ENCODE results near the gene SAMD11.

The SAMD11 gene

GRCh38 chr1:967466-968343 is 44.0 kb downstream of the SAMD11 start:
- TF ChIP-seq SPI1 (IDR thresholded peaks at IDR 0.05; ENCODE audit: low read depth, low read length) (no peak), POLR2AphosphoS5 (IDR thresholded peaks at IDR 0.05; ENCODE audit: low read depth, low read length) (no peak), POLR2A (IDR thresholded peaks at IDR 0.05; ENCODE audit: low read depth, low read length) (no peak), PAX5 (IDR thresholded peaks at IDR 0.05; ENCODE audit: insufficient read depth, low read length, severe bottlenecking) (no peak), POU2F2 (IDR thresholded peaks at IDR 0.05; ENCODE audit: low read depth, low read length) (no peak), TAF1 (IDR thresholded peaks at IDR 0.05; ENCODE audit: low read depth, low read length) (no peak)
- DNase-seq (ENCODE audit: insufficient read length, low spot score) = no peak
- FAIRE-seq = no peak

- FAIRE-seq = peak; percentile 81
- TF ChIP-seq TAF1 (IDR thresholded peaks at IDR 0.05; ENCODE audit: low read depth, low read length) (no peak), POU2F2 (IDR thresholded peaks at IDR 0.05; ENCODE audit: low read depth, low read length) (no peak), SPI1 (IDR thresholded peaks at IDR 0.05; ENCODE audit: low read depth, low read length) (no peak), PAX5 (IDR thresholded peaks at IDR 0.05; ENCODE audit: insufficient read depth, low read length, severe bottlenecking) (no peak), POLR2A (IDR thresholded peaks at IDR 0.05; ENCODE audit: low read depth, low read length) (no peak), POLR2AphosphoS5 (IDR thresholded peaks at IDR 0.05; ENCODE audit: low read depth, low read length) (no peak)
Observed at GRCh38 chr1:969260-969855, 45.6 kb downstream of the SAMD11 start.

GRCh38 chr1:970242-970972 is 46.7 kb downstream of the SAMD11 start:
- TF ChIP-seq PAX5 (IDR thresholded peaks at IDR 0.05; ENCODE audit: insufficient read depth, low read length, severe bottlenecking) (no peak), POLR2AphosphoS5 (IDR thresholded peaks at IDR 0.05; ENCODE audit: low read depth, low read length) (no peak), TAF1 (IDR thresholded peaks at IDR 0.05; ENCODE audit: low read depth, low read length) (no peak), POLR2A (IDR thresholded peaks at IDR 0.05; ENCODE audit: low read depth, low read length) (no peak), SPI1 (IDR thresholded peaks at IDR 0.05; ENCODE audit: low read depth, low read length) (no peak), POU2F2 (IDR thresholded peaks at IDR 0.05; ENCODE audit: low read depth, low read length) (no peak)
- no peak for FAIRE-seq
- no peak for DNase-seq (ENCODE audit: insufficient read length, low spot score)

More at GRCh38 chr1:969260-969855, 45.6 kb downstream of the SAMD11 start:
- DNase-seq (ENCODE audit: insufficient read length, low spot score) = no peak

- FAIRE-seq = no peak
- TF ChIP-seq PAX5 (IDR thresholded peaks at IDR 0.05; ENCODE audit: insufficient read depth, low read length, severe bottlenecking) = no peak
- no peak for TF ChIP-seq POLR2AphosphoS5 (IDR thresholded peaks at IDR 0.05; ENCODE audit: low read depth, low read length)
- no peak for TF ChIP-seq POLR2A (IDR thresholded peaks at IDR 0.05; ENCODE audit: low read depth, low read length)
- TF ChIP-seq SPI1 (IDR thresholded peaks at IDR 0.05; ENCODE audit: low read depth, low read length) = no peak
- no peak for TF ChIP-seq TAF1 (IDR thresholded peaks at IDR 0.05; ENCODE audit: low read depth, low read length)
- no peak for TF ChIP-seq POU2F2 (IDR thresholded peaks at IDR 0.05; ENCODE audit: low read depth, low read length)
Observed at GRCh38 chr1:970973-971730, 47.4 kb downstream of the SAMD11 start.

GRCh38 chr1:971751-972506 is 48.2 kb downstream of the SAMD11 start:
- FAIRE-seq = no peak
- no peak for DNase-seq (ENCODE audit: insufficient read length, low spot score)
- TF ChIP-seq PAX5 (IDR thresholded peaks at IDR 0.05; ENCODE audit: insufficient read depth, low read length, severe bottlenecking) (no peak), POLR2AphosphoS5 (IDR thresholded peaks at IDR 0.05; ENCODE audit: low read depth, low read length) (no peak), TAF1 (IDR thresholded peaks at IDR 0.05; ENCODE audit: low read depth, low read length) (no peak), POU2F2 (IDR thresholded peaks at IDR 0.05; ENCODE audit: low read depth, low read length) (no peak), POLR2A (IDR thresholded peaks at IDR 0.05; ENCODE audit: low read depth, low read length) (no peak), SPI1 (IDR thresholded peaks at IDR 0.05; ENCODE audit: low read depth, low read length) (no peak)

More at GRCh38 chr1:970973-971730, 47.4 kb downstream of the SAMD11 start:
- no peak for DNase-seq (ENCODE audit: insufficient read length, low spot score)

- no peak for TF ChIP-seq SPI1 (IDR thresholded peaks at IDR 0.05; ENCODE audit: low read depth, low read length)
- no peak for TF ChIP-seq POLR2AphosphoS5 (IDR thresholded peaks at IDR 0.05; ENCODE audit: low read depth, low read length)
- TF ChIP-seq TAF1 (IDR thresholded peaks at IDR 0.05; ENCODE audit: low read depth, low read length) = no peak
- TF ChIP-seq PAX5 (IDR thresholded peaks at IDR 0.05; ENCODE audit: insufficient read depth, low read length, severe bottlenecking) = no peak
- TF ChIP-seq POU2F2 (IDR thresholded peaks at IDR 0.05; ENCODE audit: low read depth, low read length) = no peak
- no peak for TF ChIP-seq POLR2A (IDR thresholded peaks at IDR 0.05; ENCODE audit: low read depth, low read length)
- FAIRE-seq (no peak), DNase-seq (ENCODE audit: insufficient read length, low spot score) (no peak)
Observed at GRCh38 chr1:972726-973458, 49.2 kb downstream of the SAMD11 start.

GRCh38 chr1:973459-974292 is 50.0 kb downstream of the SAMD11 start:
- DNase-seq (ENCODE audit: insufficient read length, low spot score) (no peak), FAIRE-seq (no peak)
- TF ChIP-seq POU2F2 (IDR thresholded peaks at IDR 0.05; ENCODE audit: low read depth, low read length) (no peak), SPI1 (IDR thresholded peaks at IDR 0.05; ENCODE audit: low read depth, low read length) (no peak), TAF1 (IDR thresholded peaks at IDR 0.05; ENCODE audit: low read depth, low read length) (no peak), POLR2AphosphoS5 (IDR thresholded peaks at IDR 0.05; ENCODE audit: low read depth, low read length) (no peak), PAX5 (IDR thresholded peaks at IDR 0.05; ENCODE audit: insufficient read depth, low read length, severe bottlenecking) (no peak), POLR2A (IDR thresholded peaks at IDR 0.05; ENCODE audit: low read depth, low read length) (no peak)
